HG03378 (cell line): Measurements from ENCODE around the gene ORM2.
"Not testable (repeated sequence)": the region's sequence is repeated elsewhere in the genome, so short reads cannot be mapped to it uniquely, and the experiment has no call there.

Experiments used
- ATAC-seq: cut with Tn5 transposase; IDR thresholded peaks from one replicate; pipeline ENCODE4 v1.9.1; 2021; ENCODE audit warnings: mild to moderate bottlenecking, moderate library complexity; ENCODE audit not compliant: unreplicated experiment

The ORM2 gene

GRCh38 chr9:114329625-114330022 is at the start of gene ORM2:
Gene ORM2 (plus strand): TSS chr9:114329869. CDS start chr9:114329905, 36 bp downstream.
- ATAC-seq, result not testable (repeated sequence)

GRCh38 chr9:114280636-114281472 is 48.8 kb upstream of the ORM2 start:
- ATAC-seq, result no peak

GRCh38 chr9:114281473-114282103 is 48.1 kb upstream of the ORM2 start:
- ATAC-seq, result no peak

- no peak for ATAC-seq
Measured at GRCh38 chr9:114282104-114282485, 47.6 kb upstream of the ORM2 start.

- no peak for ATAC-seq
Measured at GRCh38 chr9:114282507-114282906, 47.2 kb upstream of the ORM2 start.

GRCh38 chr9:114282926-114283325 is 46.7 kb upstream of the ORM2 start:
- ATAC-seq, result no peak

- no peak for ATAC-seq
Measured at GRCh38 chr9:114283551-114284111, 46.0 kb upstream of the ORM2 start.

- no peak for ATAC-seq
Measured at GRCh38 chr9:114284316-114285060, 45.2 kb upstream of the ORM2 start.

- no peak for ATAC-seq
Measured at GRCh38 chr9:114285166-114285867, 44.4 kb upstream of the ORM2 start.

- no peak for ATAC-seq
Measured at GRCh38 chr9:114286146-114286679, 43.5 kb upstream of the ORM2 start.

- no peak for ATAC-seq
Measured at GRCh38 chr9:114287001-114287762, 42.5 kb upstream of the ORM2 start.

- ATAC-seq, result no peak
Measured at GRCh38 chr9:114287763-114288192, 41.9 kb upstream of the ORM2 start.

GRCh38 chr9:114288193-114289091 is 41.2 kb upstream of the ORM2 start:
- ATAC-seq, result no peak

GRCh38 chr9:114289106-114289505 is 40.6 kb upstream of the ORM2 start:
- no peak for ATAC-seq

GRCh38 chr9:114289571-114290481 is 39.8 kb upstream of the ORM2 start:
- no peak for ATAC-seq

- ATAC-seq, result no peak
Measured at GRCh38 chr9:114290561-114290986, 39.1 kb upstream of the ORM2 start.

- no peak for ATAC-seq
Measured at GRCh38 chr9:114291064-114291474, 38.6 kb upstream of the ORM2 start.
